COLO668 (cell line): Measurements from ENCODE around the gene MAGED2.
"Not testable (repeated sequence)": the region's sequence is repeated elsewhere in the genome, so short reads cannot be mapped to it uniquely, and the experiment has no call there.

Experiments
- DNase-seq: peaks from one replicate; lab custom pipeline; 2025; ENCODE audit not compliant: unreplicated experiment; lab: John Stamatoyannopoulos, UW

MAGED2 gene

GRCh38 chrX:54807524-54808108, at the start of gene MAGED2:
MAGED2 (plus strand) TSS chrX:54807745; CDS start chrX:54809332, 1,587 bp downstream.
- DNase-seq = no peak

- DNase-seq = no peak
Observed at GRCh38 chrX:54758114-54759055, 49.2 kb upstream of the MAGED2 start.

DNA sequence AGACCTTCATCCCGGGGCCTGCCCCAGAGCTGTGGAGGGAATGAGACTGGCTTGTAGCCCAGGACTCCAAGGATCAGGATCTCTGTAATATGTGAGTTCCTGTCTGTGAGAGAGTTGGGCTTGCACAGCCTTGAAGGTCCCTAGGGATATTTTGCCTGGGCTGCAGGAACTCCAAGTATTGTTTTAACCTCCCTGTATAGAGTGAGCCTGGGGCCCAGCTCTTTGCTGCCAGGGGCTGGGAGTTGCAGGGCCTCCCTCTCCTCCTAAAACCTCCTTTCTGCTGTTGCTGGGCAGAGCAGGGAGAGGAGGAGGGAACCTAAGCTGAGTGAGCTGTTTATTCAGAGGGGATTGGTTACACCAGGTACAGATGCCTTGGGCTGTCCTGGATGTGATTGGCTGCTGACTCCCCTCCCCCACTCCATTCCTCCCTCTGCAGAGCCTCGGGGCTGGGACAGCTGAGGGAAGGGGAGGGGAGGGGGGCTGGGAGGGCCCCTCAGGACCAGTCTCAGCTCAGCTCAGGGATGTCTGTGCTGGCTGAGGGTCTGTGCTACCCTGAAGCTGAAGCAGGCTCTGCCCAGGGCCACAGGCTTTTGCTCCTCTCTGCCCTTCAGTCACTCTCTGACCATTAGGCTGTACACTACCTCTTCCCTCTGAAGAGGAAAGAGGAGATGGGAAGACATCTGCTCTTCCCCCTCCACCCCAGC, 33.0 kb upstream of the MAGED2 start:
- DNase-seq = not testable (repeated sequence)

- no peak for DNase-seq
Observed at GRCh38 chrX:54776061-54776460, 31.5 kb upstream of the MAGED2 start.

DNA sequence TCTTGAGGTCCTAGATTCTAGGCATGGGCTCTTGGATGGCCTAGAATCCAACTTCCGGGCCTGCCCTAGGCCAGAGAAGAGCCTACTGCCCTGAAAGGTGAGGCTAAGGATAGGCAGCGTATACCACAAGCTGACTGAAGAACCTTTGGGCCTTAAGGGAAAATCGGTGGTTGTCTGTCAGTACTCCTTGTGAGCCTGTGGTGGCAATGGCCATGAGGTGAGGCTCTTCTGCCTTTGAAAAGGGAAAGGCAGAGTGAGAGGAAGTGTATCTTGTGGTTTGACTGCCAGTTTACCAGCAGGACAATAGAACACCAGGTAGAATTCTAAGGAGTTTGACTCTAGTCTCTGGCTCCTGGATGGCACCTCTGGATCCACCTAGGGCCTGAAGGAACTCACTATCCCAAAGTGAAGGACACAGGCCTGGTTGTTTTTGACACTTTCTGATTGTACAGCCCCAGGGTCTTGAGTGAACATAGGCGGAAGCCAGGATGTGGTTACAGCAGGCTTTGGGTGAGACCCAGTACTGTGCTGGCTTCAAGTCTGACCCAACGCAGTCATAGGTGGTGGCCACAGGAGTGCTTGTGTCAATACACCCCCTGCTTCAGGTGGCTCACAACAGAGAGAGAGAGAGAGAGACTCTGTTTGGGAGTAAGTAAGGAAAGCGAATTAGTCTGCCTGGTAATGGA, 30.4 kb upstream of the MAGED2 start:
- DNase-seq = no peak

DNA sequence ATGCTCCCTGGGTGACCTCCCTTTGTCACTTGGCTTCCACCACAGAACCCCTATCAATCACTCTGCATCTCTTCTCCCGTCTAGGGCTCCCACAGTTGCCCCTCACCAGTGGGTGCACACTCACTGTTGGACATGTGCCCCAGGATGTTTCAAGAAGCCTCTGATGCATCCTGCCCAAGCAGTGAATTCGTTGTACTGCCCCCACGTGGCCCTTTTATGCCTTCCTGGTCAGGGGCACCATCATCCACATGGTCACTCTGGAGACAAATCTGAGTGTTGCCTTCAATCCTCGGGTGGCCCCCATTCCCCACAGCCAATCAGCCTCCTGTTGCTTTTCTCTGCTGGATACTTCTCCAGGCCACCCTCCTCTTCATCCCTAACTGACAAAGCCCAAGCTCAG, 21.6 kb upstream of the MAGED2 start:
- no peak for DNase-seq

DNA sequence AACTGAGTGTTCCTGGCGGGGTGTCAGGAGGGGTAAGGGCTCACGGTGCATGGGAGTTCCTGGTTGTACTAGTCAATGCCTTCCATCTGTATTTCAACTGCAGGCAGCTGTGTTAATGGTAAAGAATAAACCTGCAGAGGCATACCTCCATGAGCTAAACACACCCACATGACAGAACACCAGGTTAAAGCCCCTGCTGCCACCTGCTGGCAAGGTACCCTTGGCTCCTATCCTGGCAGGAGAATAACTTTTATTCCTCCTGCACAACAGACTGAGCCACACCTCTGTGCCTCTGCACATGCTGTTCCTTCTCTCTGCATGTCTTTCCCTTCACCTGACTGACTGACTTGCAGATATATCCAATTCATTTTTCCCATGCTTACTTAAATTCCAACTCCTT, 20.6 kb upstream of the MAGED2 start:
- no peak for DNase-seq

GRCh38 chrX:54788446-54788845, 19.1 kb upstream of the MAGED2 start:
- no peak for DNase-seq

DNA sequence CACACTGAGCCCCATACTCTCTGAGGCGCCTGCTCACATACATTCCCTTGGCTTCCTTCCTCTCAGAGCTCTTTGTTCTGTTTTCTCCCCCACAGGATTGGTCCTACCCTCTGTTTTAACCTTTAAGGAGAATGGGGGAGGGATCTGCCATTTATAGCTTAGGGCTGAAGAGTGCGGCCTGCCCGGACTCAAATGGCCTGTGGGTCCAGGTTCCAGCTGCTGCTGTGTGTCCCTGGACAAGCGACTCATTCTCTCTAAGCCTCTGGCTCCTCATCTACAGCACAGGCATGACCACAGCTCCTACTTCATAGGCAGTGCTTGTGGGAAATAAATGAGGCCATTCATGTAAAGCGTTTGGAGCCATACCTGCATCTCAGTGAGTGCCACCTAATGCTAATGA, 18.1 kb upstream of the MAGED2 start:
- DNase-seq = not testable (repeated sequence)

DNA sequence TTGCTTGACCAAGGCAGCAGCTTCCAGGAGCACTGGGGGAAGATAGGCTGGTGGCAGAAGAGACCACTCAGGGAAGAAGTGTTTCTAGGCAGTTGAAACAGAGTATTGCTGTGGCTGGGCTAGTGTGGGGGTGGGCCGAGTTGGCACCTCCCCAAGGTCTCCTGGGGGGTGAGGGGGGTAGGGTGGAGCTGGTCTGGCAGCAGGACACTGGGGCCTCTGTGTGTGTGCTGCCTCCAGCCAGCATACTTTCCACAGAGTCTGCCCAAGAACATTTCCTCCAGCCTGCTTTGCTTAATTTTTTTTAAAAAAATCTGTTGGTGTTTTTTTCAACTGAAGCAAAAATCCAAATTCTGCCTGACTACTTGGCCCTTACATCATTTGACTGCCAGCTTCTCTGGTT, 13.5 kb upstream of the MAGED2 start:
- DNase-seq = no peak

DNA sequence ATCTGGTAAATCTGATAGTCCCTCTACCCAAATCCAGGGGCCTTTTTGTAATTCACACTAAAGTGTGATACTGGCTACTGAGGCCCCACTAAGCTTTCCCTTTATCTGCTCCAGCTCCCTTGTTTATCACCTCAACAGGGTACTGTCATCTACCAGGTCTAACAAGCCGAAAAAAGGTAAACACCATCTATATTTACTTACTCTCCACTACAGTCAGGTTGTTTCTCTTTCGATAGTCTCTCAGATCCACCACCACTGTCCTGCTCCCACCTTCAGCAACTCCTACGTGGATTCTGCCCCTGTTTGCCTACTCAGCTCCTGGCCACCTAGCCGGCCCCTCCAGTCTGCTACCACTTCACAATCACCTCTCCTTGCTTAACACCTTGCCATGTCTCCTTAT, 12.8 kb upstream of the MAGED2 start:
- no peak for DNase-seq

DNA sequence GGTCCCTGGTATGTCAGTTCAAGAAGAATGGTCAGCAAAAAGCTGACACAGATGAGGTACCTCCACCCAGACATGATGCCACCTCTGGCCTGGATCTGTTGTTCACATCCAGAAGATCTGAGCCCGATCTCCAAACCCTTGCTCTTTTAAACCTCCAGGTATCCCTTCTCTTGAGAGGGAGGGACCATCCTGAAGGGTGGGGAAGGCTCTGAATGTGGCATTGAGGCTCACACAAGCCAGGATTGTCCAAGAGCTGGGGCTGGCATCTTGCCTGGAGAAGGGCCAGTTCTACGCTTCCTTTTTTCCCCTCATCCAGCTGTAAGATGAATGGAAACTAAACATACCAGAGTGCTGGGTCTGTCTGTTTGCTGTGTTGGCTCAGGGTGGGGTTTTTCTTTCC, 9.4 kb upstream of the MAGED2 start, which contains the start of gene ITIH6:
Gene ITIH6, minus strand, starts transcription at position 119 of the 400 bp plus-strand sequence. Its CDS starts 45 bp downstream, at position 74.
- no peak for DNase-seq

DNA sequence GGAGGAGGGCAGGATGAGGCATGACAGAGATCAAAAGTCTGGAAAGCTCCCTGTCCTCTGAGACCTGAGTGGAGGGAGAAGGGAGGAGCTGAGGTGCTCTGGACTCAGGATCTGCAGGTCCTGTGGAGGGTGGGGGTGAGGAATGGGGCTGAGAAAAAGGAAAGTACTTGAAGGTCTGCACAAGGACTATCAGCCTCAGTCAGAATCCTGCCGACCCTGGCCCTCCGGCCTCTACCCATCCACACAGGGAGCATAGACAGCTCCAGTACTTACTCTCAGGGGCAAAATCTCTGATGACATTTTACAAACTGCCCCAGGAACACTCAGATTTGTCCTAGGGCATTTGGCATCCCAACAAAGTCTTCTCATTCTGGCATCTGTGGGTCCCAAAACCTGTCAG, 8.5 kb upstream of the MAGED2 start:
- DNase-seq = no peak

DNA sequence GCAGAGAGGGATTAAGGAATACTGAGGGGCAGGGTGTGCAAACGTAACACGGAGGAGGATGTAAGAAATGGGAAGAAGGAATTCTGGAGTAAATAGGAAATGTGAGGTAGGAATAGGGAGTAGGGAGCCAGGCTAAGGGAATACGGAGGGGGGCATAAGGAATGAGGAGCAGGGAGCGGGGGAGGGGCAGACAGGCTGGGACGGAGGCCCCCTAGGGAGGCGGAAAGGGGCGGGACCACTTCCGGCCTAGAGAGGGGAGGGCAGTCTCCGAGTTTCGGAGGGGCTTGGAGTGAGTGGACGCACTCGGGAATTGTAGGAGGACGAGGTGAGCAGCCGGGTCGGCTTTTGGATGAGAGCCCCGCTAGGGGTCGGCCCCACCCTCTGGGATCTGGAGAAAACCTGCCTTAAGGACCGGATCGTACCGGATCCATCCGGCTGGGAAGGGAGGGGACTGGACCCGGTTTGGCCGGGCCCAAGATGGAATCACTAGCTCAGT, 612 bp downstream of the MAGED2 start:
- DNase-seq = peak; percentile 69

GRCh38 chrX:54808605-54809483, 1.3 kb downstream of the MAGED2 start:
- peak; percentile 93 for DNase-seq

- no peak for DNase-seq
Observed at GRCh38 chrX:54810532-54810931, 3.0 kb downstream of the MAGED2 start.

- no peak for DNase-seq
Observed at GRCh38 chrX:54811301-54811885, 3.8 kb downstream of the MAGED2 start.

- DNase-seq = no peak
Observed at GRCh38 chrX:54812306-54812705, 4.8 kb downstream of the MAGED2 start.

DNA sequence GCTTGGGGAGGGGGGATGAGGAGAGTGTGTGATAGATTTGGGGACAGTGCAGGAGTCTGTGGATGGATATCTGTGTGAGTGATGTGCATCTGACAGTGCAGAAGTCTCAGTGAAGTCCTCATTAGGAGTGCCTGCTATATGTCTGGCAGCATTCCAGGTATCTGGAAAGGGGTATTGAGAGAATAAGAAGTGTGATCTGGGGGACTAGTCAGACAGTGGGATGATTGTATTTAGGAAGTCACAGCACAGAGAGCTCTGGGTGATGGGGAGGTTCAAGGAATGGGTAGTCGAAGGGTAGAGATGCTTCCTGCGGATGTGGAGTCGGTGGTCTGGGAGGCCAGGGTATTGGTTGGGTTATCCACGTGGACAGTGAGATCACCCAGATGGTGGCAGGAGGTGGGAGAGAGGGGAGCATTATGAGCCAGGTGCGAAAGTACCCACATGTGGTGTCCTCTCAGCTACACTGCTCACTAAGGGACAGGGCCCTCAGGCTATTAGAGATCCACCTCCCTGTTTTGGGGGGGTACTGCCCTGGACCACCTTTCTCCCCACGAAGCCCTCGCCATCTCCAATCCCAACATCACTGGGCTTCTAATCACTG, 9.8 kb downstream of the MAGED2 start:
- no peak for DNase-seq
